GOT3 (cell line): ENCODE data around the gene PPP1R8.

Experiments
- DNase-seq: peaks from one replicate; lab custom pipeline; 2025; ENCODE audit warnings: mixed read lengths; lab: John Stamatoyannopoulos, UW

PPP1R8 gene

GRCh38 chr1:27872059-27872801, 41.6 kb downstream of the PPP1R8 start, which contains the start of gene THEMIS2:
THEMIS2 (plus strand) TSS chr1:27872544; CDS start chr1:27872572, 28 bp downstream.
- DNase-seq: no peak

DNA sequence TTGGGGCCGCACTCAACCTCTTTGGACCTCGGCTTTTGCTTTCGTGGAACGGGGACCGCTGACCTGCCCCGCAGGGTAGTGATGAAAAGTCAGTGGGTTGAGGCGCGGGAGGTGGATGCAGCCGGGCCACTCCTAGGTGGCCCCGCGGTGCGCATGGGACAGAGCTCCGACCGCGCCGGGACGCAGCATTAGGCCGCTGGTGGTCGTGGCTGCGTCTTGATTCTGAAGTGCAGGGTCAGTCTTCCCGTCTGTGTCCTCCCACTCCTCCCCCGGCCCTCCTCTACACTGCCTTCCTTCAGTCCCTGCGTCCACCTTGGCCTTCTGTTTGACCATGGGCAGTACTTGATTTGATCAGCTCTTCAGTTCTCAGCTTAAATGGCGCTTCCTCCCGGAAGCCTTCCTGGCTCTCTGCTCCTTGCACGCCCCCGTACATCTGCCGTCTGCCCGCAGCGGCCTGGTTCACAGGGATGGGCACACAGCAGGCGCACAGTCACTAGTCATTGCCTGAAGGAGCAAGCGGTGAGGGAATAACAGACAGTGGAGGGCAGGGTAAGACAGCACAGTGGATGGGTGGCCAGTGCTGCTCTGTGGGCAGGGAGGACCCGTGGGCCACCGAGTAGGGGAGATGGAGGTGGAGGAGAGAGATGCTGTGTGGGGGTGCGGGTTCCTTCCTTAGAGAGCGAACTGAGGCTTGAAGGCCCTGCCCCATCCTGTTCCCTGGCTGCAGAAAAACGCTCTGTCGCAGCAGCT, 42.4 kb downstream of the PPP1R8 start:
- DNase-seq: no peak

- DNase-seq: no peak
Measured at GRCh38 chr1:27873671-27874384, 43.2 kb downstream of the PPP1R8 start.

DNA sequence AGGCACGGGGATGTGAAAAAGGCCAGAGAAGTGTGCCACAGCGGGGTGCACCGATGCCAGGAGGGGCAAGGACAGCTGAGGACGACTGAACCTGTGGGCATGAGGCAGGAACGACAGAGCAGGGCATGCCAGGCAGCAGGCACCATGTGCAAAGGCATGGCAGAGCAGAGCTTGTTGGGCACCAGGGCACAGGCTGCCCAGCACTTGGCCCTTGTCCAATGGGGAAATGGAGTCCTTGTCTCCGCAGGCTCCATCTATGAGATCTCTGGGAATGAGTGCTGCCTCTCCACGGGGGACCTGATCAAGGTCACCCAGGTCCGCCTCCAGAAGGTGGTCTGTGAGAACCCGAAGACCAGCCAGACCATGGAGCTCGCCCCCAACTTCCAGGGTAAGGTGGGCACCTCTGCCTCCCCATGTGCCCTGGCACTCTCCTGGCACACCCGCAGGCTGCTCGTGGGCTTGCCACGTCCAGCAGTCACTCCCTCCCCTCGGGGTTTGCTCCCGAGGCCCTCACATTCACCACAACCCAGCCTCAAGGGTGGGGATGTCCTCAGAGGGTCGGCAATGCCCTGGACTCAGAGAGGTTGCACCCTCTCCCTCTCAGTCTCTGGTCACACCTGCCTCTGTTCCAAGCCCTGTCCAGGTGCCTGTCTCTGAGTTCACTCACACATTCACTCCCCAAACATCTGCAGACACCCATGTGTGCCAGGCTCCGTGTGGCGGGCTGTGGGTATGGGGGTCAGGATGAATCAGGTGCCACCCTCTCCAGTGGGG, 45.9 kb downstream of the PPP1R8 start:
- DNase-seq: no peak

DNA sequence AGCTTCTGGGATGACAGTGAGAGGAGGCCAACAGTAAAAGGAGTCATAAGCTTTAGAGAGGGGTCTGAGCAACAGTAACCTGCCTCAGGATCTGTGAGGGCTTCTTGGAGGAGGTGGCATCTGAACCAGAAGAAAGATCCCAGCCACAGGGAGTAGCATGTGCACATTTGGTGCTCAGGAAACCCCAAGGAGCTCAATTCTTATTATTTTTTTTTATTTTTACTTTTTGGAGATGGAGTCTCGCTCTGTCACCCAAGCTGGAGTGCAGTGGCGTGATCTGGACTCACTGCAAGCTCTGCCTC, 46.5 kb downstream of the PPP1R8 start:
- no peak for DNase-seq

GRCh38 chr1:27878039-27878438, 47.5 kb downstream of the PPP1R8 start:
- no peak for DNase-seq

DNA sequence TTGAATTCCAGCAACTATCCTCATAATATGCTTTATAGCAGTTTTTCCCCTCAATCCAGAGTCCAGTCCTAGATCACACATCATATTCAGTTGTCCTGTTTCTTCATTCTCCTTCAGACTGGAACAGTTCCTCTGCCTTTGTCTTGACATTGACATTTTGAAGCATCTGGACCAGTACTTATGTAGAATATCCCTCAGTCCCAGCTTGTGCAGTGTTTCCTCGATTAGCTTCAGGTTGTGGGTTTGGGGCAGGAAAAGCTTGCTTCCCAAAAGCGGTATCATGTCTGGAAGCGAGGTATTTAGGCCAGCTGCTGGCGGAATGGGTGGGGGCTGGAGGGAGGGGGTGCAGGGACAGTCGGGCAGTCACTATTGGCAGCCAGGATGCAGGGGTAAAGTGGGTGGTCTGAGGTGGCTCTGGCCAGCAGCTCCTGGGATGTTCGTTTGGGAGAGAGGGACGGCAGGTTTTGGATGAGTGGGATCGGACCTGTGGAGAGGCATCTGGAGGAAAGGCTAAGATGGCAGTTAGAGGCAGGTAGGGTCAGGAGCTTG, 48.3 kb downstream of the PPP1R8 start:
- DNase-seq: no peak

GRCh38 chr1:27879374-27880082, 48.9 kb downstream of the PPP1R8 start:
- no peak for DNase-seq

DNA sequence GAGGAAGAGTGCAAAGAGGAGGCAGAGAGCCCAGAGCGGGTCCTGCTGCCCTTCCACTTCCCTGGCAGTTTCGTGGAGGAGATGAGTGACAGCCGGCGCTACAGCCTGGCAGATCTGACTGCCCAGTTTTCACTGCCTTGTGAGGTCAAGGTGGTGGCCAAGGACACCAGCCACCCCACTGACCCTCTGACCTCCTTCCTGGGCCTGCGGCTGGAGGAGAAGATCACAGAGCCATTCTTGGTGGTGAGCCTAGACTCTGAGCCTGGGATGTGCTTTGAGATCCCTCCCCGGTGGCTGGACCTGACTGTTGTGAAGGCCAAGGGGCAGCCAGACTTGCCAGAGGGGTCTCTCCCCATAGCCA, 51.9 kb downstream of the PPP1R8 start:
- no peak for DNase-seq

GRCh38 chr1:27883536-27883935, 53.0 kb downstream of the PPP1R8 start:
- DNase-seq: no peak

DNA sequence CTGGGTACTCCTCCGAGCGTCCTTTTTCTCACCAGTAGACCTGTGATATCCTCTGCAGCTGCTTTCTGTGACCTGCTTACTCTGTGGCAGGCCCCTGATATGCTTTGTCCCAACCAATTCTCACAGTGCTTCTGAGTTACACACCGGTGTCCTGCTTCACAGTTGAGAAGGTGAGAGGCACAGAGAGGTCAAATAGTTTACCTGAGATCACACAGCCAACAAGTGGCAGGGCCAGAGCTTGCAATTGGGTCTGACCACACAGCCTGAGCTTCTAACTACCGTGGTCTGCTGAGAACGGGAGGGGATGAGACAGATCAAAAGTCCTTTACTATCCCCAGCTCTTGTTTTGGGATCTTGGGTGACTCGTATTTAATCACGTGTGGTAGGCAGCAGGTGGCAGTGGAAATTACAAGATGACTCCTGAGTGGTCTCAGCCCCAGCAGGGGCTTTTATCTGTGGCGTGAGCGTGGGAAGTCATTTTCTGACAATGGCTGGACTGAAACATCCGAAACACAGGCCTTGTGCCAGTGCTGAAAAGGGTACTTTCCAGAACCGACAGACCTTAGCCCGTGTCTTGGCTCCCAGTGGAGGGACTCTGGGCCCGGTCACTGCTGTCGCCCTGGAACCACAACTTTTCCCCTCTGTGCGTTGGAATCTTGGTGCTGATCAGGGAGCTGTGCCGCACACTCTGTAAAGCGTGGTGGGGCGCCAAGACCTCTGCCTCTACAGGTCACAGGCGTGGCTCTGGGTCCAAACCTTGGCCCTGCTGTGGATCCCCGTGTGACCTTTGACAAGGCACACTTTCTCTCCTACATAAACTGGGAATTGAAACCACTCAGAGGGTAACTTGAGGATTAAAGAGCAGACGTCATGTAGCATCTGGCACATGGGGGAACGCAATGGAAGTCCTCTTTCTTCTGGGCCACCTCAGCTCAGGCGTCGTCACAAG, 53.7 kb downstream of the PPP1R8 start:
- DNase-seq: no peak

DNA sequence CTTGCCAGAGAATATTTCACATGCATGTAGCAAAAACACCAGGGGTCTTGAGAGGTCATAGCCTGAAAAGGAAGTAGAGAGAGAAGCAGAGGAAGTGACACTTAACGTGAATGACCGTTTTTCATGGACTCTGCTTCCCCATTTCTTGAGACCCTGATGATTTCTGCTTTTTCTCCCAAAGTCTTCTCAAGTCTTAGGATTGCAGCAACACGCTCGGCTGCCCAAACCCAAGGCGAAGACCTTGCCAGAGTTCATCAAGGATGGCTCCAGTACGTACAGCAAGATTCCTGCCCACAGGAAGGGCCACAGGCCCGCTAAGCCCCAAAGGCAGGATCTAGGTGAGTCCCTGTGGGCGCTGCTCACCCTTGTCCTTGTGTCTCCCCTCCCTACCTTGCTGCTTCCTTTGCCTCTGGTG, 54.5 kb downstream of the PPP1R8 start:
- no peak for DNase-seq

- no peak for DNase-seq
Measured at GRCh38 chr1:27885621-27886352, 55.2 kb downstream of the PPP1R8 start.

DNA sequence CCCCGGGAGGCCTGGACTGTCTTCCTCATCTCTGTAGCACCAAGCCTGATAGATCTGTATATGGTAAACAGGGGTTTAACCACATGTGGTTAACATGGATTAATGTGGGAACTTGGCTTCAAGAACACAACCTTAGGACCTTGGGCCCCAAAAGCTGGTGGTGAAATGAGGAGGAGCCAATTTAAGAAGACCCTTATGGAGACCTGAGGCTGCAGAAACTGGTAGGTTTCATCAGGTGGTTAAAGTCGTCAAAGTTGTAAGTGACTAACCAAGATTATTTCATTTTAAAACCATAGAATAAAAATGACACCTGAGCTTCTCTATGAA, 55.7 kb downstream of the PPP1R8 start:
- no peak for DNase-seq

GRCh38 chr1:27886744-27887143, 56.2 kb downstream of the PPP1R8 start:
- DNase-seq: no peak

- no peak for DNase-seq
Measured at GRCh38 chr1:27887215-27888021, 56.8 kb downstream of the PPP1R8 start.

DNA sequence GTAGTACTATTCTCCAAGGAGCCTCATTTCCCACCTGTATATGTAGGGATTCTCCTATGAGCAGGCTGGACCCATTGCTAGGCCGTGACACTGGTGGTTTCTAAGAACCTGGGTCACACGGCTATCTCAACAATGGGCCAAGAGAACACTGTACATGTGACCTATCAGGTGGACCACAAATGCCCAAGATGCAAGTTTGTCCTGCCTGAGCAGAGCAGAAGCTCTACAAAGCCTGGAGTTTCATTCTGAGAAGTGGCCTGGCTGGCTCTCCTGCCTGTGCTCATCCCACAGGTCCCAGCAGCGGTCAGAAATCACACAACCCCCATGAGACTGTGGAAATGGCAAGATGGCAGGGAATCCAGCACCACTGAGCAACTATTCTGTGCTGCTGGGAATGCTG, 58.9 kb downstream of the PPP1R8 start:
- DNase-seq: no peak

GRCh38 chr1:27891196-27891889, 60.8 kb downstream of the PPP1R8 start:
- no peak for DNase-seq
